ENCODE measurements around the gene KRTAP4-1. TPM values are rescaled to one million over a fixed set of nuclear protein-coding genes. Genes with fewer than 3 reads are reported as not detected.

KRTAP4-1 gene
- polyA plus RNA-seq, 3 donors: not detected

GRCh38 chr17:41144846-41145245 lies 39.9 kb downstream of the KRTAP4-1 start:
- Mint-ChIP-seq H3K27ac (no peak overlapping the region), H3K27me3 (ENCODE audit: low read depth in 3 of 3) (peaks cover 3 to 4% (median 3%) of the 10 kb centered on the region in 3 donors), H3K36me3 (no peaks in the 10 kb centered on the region), H3K4me1 (no peaks in the 10 kb centered on the region), H3K4me3 (no peak overlapping the region), H3K9me3 (peaks cover 17 to 36% (median 29%) of the 10 kb centered on the region in 7 donors)
- H3K27me3 ChIP-seq (ENCODE audit: control insufficient read depth in 2 of 2, insufficient read depth in 2 of 2, low read length in 2 of 2): no peaks in the 10 kb centered on the region
- no peak overlapping the region for H2AFZ ChIP-seq (ENCODE audit: insufficient read depth, low read depth, low read length, poor library complexity, severe bottlenecking)
- WGBS (ENCODE audit: insufficient coverage): no CpG with 5 or more reads among the region's 1 CpG
- H3K27ac ChIP-seq (ENCODE audit: low read depth in 1 of 2, low read length in 2 of 2): no peak overlapping the region
- no peak overlapping the region for H3K9ac ChIP-seq (ENCODE audit: insufficient read depth, low read length, poor library complexity, severe bottlenecking)
- no peaks in the 10 kb centered on the region for H3K36me3 ChIP-seq (replicated peaks in 1 of 2; ENCODE audit: control insufficient read depth in 1 of 2, insufficient read depth in 2 of 2, low read length in 2 of 2)
- no peaks in the 10 kb centered on the region for H3K79me2 ChIP-seq (ENCODE audit: insufficient read depth, low read length)
- intact Hi-C loops (cut with micrococcal nuclease): no loop called here
- peaks cover 11 to 23% of the 10 kb centered on the region in 2 donors for H3K9me3 ChIP-seq (replicated peaks in 1 of 2; ENCODE audit: control insufficient read depth in 1 of 2, insufficient read depth in 1 of 2, low read length in 2 of 2)
- no peak for DNase-seq
- no peak overlapping the region for H3K4me2 ChIP-seq (replicated peaks; ENCODE audit: extremely low read depth, low read length, poor library complexity, severe bottlenecking)
- no peak overlapping the region for H3K4me3 ChIP-seq (replicated peaks in 1 of 3; ENCODE audit: low read depth in 2 of 3, low read length in 3 of 3)
- no peak for TF ChIP-seq CTCF (IDR thresholded peaks at IDR 0.05)
- H3K4me1 ChIP-seq (ENCODE audit: control insufficient read depth in 1 of 2, insufficient read depth in 2 of 2, low read length in 2 of 2): no peaks in the 10 kb centered on the region
- no peaks in the 10 kb centered on the region for H4K20me1 ChIP-seq (ENCODE audit: insufficient read depth, low read length)

- Histone ChIP-seq H4K20me1 (ENCODE audit: insufficient read depth, low read length) (no peaks in the 10 kb centered on the region), H3K4me1 (ENCODE audit: control insufficient read depth in 1 of 2, insufficient read depth in 2 of 2, low read length in 2 of 2) (no peaks in the 10 kb centered on the region), H3K79me2 (ENCODE audit: insufficient read depth, low read length) (no peaks in the 10 kb centered on the region), H2AFZ (ENCODE audit: insufficient read depth, low read depth, low read length, poor library complexity, severe bottlenecking) (no peak overlapping the region), H3K4me3 (replicated peaks in 1 of 3; ENCODE audit: low read depth in 2 of 3, low read length in 3 of 3) (no peak overlapping the region), H3K4me2 (replicated peaks; ENCODE audit: extremely low read depth, low read length, poor library complexity, severe bottlenecking) (no peak overlapping the region), H3K27ac (ENCODE audit: low read depth in 1 of 2, low read length in 2 of 2) (no peak overlapping the region), H3K36me3 (replicated peaks in 1 of 2; ENCODE audit: control insufficient read depth in 1 of 2, insufficient read depth in 2 of 2, low read length in 2 of 2) (no peaks in the 10 kb centered on the region), H3K9ac (ENCODE audit: insufficient read depth, low read length, poor library complexity, severe bottlenecking) (no peak overlapping the region), H3K27me3 (ENCODE audit: control insufficient read depth in 2 of 2, insufficient read depth in 2 of 2, low read length in 2 of 2) (no peaks in the 10 kb centered on the region), H3K9me3 (replicated peaks in 1 of 2; ENCODE audit: control insufficient read depth in 1 of 2, insufficient read depth in 1 of 2, low read length in 2 of 2) (peaks cover 14 to 27% of the 10 kb centered on the region in 2 donors)
- intact Hi-C loops (cut with micrococcal nuclease): no loop called here
- H3K36me3 Mint-ChIP-seq: no peaks in the 10 kb centered on the region
- H3K4me1 Mint-ChIP-seq: no peaks in the 10 kb centered on the region
- H3K27me3 Mint-ChIP-seq (ENCODE audit: low read depth in 3 of 3): peaks cover 0 to 2% (median 1%) of the 10 kb centered on the region in 3 donors
- H3K4me3 Mint-ChIP-seq: no peak overlapping the region
- TF ChIP-seq CTCF (IDR thresholded peaks at IDR 0.05): no peak
- no peak overlapping the region for H3K27ac Mint-ChIP-seq
- peaks cover 26 to 46% (median 35%) of the 10 kb centered on the region in 7 donors for H3K9me3 Mint-ChIP-seq
- DNase-seq: no peak
These were observed 43.4 kb downstream of the KRTAP4-1 start for GRCh38 chr17:41141361-41141760.
